Hematopoietic multipotent progenitor cell (in vitro differentiated cells): Measurements from ENCODE around the gene ATP6AP1. TPM values are rescaled to one million over a fixed set of nuclear protein-coding genes. Genes with fewer than 3 reads are reported as not detected.
"Not testable (repeated sequence)": the region's sequence is repeated elsewhere in the genome, so short reads cannot be mapped to it uniquely, and the experiment has no call there.

Experiments used
- DNase-seq, 3 donors: peaks; one replicate each; pipeline ENCODE4 v3.0.0-alpha.2; 2011 to 2015; ENCODE audit warnings: low read depth in 2 of 3, low spot score in 2 of 3
- total RNA-seq: library from RNA; depleted of rRNA; stranded (reverse); fragments of >200 nt; gene quantifications from one replicate; pipeline ENCODE4 v1.2.3, GENCODE V29; 2012

Gene ATP6AP1, protein sequence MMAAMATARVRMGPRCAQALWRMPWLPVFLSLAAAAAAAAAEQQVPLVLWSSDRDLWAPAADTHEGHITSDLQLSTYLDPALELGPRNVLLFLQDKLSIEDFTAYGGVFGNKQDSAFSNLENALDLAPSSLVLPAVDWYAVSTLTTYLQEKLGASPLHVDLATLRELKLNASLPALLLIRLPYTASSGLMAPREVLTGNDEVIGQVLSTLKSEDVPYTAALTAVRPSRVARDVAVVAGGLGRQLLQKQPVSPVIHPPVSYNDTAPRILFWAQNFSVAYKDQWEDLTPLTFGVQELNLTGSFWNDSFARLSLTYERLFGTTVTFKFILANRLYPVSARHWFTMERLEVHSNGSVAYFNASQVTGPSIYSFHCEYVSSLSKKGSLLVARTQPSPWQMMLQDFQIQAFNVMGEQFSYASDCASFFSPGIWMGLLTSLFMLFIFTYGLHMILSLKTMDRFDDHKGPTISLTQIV
- total RNA-seq, result 95.1 TPM

DNA sequence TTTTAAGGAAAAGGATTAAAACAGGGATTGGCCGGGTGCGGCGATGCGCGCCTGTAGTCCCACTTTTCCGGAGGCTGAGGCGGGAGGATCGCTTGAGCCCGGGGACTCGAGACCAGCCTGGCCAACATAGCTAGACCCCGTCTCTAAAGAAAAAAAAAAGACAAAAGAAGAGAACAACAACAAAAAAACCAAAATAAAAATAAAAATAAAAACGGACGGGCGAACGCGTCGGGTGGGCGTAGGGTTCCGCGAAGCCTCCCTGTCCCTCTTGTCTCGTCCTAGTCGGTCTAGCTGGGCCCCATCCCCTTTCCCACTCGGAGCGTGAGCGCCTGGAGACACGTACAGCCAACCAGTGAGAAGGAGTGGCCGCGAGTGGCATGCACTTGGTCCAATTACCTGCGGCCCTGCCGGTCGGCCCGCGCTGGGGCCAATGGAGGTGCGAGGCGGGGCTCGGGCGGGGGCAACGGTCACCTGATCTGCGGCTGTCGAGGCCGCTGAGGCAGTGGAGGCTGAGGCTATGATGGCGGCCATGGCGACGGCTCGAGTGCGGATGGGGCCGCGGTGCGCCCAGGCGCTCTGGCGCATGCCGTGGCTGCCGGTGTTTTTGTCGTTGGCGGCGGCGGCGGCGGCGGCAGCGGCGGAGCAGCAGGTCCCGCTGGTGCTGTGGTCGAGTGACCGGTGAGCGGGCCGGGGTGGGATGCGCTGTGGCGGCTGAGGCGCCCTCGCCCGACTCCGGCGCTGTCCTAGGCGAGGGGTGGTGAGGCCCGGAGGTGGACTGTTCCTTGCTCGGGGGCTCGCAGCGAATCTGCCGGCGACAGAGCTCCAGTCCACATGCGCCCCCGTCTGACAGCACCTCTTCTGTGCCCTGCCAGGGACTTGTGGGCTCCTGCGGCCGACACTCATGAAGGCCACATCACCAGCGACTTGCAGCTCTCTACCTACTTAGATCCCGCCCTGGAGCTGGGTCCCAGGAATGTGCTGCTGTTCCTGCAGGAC is at the start of gene ATP6AP1:
Gene ATP6AP1 (plus strand): TSS at position 502 of the 996 bp plus-strand sequence. CDS start 16 bp downstream, at position 518.
- peak; percentile 54 to 91 (median 86) for DNase-seq

DNA sequence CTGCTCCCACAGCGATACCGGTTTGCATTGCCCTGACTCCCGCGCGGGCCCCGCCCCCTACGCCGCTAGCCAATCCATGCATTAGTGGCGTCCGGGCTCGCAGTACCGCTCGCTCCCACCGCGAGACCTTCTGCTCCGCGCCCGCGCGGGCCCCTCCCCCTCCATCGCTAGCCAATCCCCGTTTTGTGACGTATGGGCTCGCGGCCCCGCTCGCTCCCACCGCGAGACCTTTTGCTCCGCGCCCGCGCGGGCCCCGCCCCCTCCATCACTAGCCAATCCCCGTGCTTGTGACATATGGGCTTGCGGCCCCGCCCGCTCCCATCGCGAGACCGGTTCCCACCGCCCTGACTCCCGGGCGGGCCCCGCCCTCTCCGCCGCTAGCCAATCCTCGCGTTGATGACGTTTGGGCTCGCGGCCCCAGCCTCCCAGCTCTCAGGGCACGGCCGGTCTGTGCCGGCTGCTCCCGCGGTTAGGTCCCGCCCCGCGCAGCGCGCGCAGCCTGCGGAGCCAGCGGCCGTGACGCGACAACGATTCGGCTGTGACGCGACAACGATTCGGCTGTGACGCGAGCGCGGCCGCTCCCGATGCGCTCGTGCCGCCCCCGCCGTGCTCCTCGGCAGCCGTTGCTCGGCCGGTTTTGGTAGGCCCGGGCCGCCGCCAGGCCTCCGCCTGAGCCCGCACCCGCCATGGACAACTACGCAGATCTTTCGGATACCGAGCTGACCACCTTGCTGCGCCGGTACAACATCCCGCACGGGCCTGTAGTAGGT is 49.5 kb upstream of the ATP6AP1 start, which contains the start of gene EMD:
Gene EMD (plus strand): TSS at position 497 of the 770 bp plus-strand sequence. CDS start 190 bp downstream, at position 687.
- DNase-seq, result peak; percentile 91 to 98 (median 96)

GRCh38 chrX:154379569-154379951 is 48.9 kb upstream of the ATP6AP1 start:
- no peak for DNase-seq

GRCh38 chrX:154380153-154380552 is 48.3 kb upstream of the ATP6AP1 start:
- no peak for DNase-seq

- DNase-seq, result no peak
Measured at GRCh38 chrX:154380787-154381186, 47.7 kb upstream of the ATP6AP1 start.

GRCh38 chrX:154381271-154381670 is 47.2 kb upstream of the ATP6AP1 start:
- no peak for DNase-seq

GRCh38 chrX:154382483-154383069 is 45.9 kb upstream of the ATP6AP1 start:
- DNase-seq, result no peak

DNA sequence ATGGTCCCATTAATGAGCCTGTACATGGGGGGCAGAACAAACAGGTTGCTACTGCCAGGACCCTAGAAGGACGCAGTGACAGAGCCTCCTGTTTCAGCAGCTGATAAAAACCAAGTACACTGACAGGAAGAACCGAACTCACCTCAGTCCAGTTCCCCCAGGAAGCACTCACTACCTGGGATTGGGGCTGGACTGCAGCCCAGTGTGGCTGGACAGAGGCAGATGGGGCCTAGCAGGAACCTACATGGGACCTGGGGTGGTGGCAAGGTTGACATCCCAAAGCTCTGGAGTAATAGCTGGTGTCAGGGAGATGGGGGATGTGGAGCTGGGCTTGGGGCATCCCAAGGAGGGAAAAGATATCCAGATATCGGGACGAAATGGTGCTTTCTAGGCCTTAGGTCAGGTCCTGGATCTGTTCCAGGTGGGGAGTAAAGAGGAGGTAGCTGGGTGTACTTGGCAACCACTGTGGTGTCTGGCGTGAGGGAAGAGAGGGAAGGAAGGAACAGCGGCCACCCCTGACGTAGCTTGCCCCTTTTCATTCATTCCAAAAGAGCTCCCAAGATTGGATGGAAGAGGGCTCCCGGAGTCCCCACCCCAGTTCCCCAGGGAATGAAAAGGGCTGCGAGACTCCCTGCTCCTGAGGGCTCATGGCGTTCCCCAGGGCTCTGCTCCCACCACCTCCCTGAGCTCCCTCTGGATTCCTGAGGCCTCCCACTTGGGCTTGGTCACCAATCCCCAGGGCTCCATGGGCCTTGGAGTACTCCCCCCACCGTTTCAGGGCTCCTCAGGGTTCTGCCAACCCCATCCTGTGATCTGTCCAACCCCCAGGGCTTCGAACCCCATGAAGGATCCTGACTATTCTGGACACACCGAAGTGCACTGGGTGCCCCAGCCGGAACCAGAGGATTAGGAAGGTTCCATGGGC is 44.9 kb upstream of the ATP6AP1 start:
- DNase-seq, result no peak

DNA sequence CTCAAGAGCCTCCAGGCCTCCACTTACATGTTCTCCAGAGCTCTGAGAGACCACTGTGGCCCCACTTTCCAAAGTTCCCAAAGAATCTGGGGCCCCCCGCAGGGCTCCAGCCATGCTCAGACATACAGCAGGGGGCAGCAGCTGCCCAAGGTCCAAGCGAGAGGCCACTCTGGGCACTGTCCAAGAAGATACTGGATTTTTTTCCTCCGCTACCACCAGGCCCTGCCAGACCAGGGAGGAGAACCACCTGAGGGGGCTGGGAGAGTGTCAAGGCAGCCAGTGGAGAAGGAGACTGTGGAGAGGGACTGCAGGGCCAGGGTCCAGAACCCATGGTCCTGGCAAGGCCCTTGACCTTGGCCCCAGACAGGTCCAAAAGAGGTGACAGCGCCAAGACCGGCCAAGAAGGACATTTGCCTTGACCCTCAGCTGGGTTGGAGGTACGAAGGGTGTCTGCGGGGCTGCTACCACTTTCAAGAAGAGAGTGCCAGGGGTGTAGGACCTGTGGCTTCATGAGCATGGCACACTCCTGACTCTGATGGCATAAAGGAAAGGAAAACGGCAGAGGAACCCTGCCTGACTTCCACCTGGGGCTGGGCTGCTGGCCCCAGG is 44.1 kb upstream of the ATP6AP1 start:
- DNase-seq, result no peak

- DNase-seq, result not testable (repeated sequence)
Measured at GRCh38 chrX:154388094-154388493, 40.4 kb upstream of the ATP6AP1 start.

DNA sequence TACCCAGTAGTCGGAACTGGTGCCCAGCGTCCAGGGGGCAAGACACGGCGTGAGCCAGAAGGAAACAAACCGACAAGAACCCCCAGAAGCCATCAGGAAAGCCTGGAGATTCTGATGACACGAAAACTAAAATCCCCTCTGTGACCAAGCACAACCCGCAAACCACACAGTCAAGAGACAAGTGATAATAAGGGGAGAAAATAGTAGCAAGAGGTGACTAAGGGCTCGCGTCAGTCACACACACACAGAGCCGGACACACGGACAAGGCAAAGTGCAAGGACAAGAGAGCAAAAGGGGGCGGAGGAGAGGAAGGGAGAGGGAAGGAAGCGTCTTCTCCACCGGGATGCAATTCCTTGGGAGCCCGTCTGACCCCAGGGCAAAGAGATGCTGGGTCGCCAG is 39.8 kb upstream of the ATP6AP1 start:
- DNase-seq, result not testable (repeated sequence)

DNA sequence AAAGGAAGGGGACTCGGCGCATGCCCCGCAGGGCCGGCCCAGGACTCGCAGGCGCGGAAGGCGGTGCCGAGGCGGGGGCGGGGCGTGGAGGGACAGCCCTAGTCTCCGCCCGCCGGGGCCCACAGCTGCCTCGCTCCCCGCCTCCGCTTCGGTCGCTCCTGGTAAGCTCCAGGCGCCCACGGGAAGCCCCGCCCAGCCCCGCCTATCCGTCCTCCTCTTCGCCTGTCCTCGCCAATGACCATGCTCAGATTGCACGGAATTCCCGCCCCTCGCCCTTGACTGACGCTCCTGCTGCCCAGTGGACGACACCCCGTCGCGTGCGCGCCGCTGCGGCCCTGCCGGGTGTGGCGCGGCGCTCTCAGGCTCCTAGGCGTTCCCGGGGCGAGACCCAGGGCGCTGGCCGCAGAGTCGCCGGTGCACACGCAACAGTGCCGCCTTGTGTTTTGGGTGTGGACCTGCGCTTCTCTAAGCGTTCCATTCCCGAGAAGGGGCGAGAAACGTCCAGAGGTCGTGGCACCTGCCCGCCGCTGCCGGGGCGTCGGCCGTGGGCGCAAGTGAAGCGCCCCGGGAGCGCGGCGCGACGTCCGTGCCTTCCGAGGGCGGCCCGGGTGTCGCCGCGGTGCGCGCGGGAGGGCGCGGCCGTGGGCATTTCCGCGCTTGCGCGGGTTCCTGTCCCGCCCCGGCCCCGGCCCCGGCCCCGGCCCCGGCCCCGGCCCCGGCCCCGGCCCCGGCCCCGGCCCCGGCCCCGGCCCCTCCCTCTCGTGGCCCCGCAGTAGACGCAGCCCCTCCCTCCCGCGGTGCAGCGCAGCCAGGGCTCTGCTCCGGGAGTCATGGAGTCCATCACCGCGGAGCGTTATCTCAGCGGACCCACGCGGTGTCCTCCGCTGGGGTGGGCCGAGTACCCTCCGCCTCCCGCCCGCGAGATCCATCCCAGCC is 38.4 kb upstream of the ATP6AP1 start:
- DNase-seq, result not testable (repeated sequence)

GRCh38 chrX:154396363-154396762 is 32.1 kb upstream of the ATP6AP1 start:
- not testable (repeated sequence) for DNase-seq

- peak in 2 of 3 donors; percentile 54 to 61 for DNase-seq
Measured at GRCh38 chrX:154396973-154397887, 31.2 kb upstream of the ATP6AP1 start.

DNA sequence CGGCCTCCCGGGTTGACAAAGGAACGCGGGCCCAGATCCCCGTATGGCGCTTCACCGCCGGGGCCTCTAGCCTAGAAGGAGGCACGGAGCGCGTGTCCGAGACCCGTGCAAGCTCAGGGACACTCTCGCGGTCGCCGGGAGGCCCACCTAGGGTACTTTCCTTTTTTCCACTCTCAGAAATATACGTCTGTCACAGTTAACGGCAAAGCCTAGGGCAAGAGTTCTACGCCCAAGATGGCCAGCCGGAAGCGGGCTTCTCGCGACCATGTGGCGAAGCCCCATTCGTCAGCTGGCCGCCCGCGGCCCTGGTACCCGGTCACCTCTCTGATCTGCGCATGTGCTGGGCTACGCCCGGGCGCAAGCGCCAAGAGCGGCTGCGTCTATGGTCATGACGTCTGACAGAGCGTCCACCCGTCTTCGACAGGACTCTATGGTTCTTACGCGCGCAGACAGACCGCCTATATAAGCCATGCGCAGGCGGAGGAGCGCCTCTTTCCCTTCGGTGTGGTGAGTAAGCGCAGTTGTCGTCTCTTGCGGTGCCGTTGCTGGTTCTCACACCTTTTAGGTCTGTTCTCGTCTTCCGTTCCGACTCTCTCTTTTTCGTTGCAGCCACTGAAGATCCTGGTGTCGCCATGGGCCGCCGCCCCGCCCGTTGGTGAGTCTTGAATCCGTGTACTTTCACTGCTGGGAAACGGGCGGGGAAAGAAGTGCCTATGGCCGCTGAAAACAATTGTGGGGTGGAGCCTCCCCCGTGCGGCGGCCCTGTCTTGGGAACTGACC is 30.4 kb upstream of the ATP6AP1 start, which contains the start of gene RPL10:
Gene RPL10 (plus strand): TSS at position 490 of the 780 bp plus-strand sequence. CDS start 143 bp downstream, at position 633.
- peak; percentile 77 to 95 (median 93) for DNase-seq
